Measurements from ENCODE around the gene MBD3L5. TPM values are rescaled to one million over a fixed set of nuclear protein-coding genes. Genes with fewer than 3 reads are reported as not detected.
A peak's percentile ranks its signal among the peaks of the same experiment; 100 is the strongest.
"Not testable (repeated sequence)": the region's sequence is repeated elsewhere in the genome, so short reads cannot be mapped to it uniquely, and the experiment has no call there.

MBD3L5 gene
- total RNA-seq, result not detected
- not detected for polyA plus RNA-seq
- total RNA-seq, result 0 reads per million in 6 experiments

GRCh38 chr19:7030278-7030677 lies at the start of gene MBD3L5:
Gene MBD3L5 (plus strand): TSS chr19:7030578. CDS start chr19:7030612, 34 bp downstream.
- H3K9me3 Mint-ChIP-seq, H3K27me3 Mint-ChIP-seq, H3K4me3 Mint-ChIP-seq, H3K36me3 Mint-ChIP-seq, ATAC-seq, POLR2A ChIA-PET, DNase-seq, H3K27ac Mint-ChIP-seq, H3K4me1 Mint-ChIP-seq: not testable (repeated sequence)

DNA sequence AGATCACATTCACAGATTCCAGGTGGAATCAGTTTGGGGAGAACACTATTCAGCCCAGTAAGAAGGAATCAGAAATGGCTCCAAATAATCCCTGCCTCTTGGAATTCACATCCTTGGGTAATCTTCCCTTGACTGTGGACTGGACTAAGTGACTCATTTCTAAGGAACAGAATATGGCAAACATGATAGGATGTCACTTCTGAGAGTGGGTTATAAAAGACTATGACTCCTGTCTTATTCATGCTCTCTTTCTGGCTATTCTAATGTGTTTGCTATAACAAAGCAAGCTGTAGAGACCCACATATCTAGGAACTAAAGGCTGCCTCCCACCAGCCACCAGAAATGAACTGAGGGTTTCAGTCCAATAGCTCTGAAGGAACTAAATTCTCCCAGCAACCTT lies 46.9 kb upstream of the MBD3L5 start:
- Mint-ChIP-seq H3K36me3 (peaks cover 0 to 28% (median 23%) of the 10 kb centered on the region in 3 donors), H3K4me1 (no peaks in the 10 kb centered on the region), H3K9me3 (peaks cover 15 to 44% (median 28%) of the 10 kb centered on the region in 9 donors), H3K27ac (no peak overlapping the region), H3K27me3 (peaks cover 0 to 3% (median 0%) of the 10 kb centered on the region in 5 donors), H3K4me3 (no peak overlapping the region)
- POLR2A ChIA-PET, result no interaction called here
- DNase-seq, result no peak
- ATAC-seq, result no peak

GRCh38 chr19:6987850-6988249 lies 42.5 kb upstream of the MBD3L5 start:
- Mint-ChIP-seq H3K27me3 (no peaks in the 10 kb centered on the region), H3K9me3 (peaks cover 13 to 38% (median 25%) of the 10 kb centered on the region in 9 donors), H3K4me3 (no peak overlapping the region), H3K4me1 (no peaks in the 10 kb centered on the region), H3K27ac (no peak overlapping the region), H3K36me3 (peaks cover 0 to 28% (median 21%) of the 10 kb centered on the region in 3 donors)
- no peak for ATAC-seq
- no peak for DNase-seq
- POLR2A ChIA-PET, result no interaction called here

- H3K27ac Mint-ChIP-seq, result no peak overlapping the region
- no peak for DNase-seq
- peaks cover 11 to 35% (median 23%) of the 10 kb centered on the region in 9 donors for H3K9me3 Mint-ChIP-seq
- peaks cover 0 to 25% (median 20%) of the 10 kb centered on the region in 3 donors for H3K36me3 Mint-ChIP-seq
- POLR2A ChIA-PET, result no interaction called here
- no peaks in the 10 kb centered on the region for H3K27me3 Mint-ChIP-seq
- H3K4me3 Mint-ChIP-seq, result no peak overlapping the region
- ATAC-seq, result no peak
- no peaks in the 10 kb centered on the region for H3K4me1 Mint-ChIP-seq
Observed at GRCh38 chr19:6988257-6988656, 42.1 kb upstream of the MBD3L5 start.

DNA sequence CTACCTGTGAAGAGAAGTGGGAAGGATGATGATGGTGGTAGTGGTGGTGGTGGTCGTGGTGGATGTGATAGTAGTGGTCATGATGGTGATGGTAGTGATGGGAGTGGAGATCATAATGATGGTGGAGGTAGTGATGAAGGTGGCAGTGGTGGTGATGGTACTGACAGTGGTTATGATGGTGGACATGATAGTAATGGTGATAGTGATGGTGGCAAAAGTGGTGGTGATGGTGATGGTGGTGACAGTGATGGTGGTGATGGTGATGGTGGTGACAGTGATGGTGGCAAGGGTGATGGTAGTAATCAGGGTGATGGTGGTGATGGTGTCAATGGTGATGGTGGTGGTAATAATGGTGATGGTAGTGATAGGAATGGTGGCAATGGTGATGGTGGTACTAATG lies 35.3 kb upstream of the MBD3L5 start:
- H3K27ac Mint-ChIP-seq, result peak overlapping the region in 7 of 10 donors; percentile 15 to 85 (median 52)
- peak overlapping the region in 1 of 10 donors; percentile 44 for H3K4me3 Mint-ChIP-seq
- H3K9me3 Mint-ChIP-seq, result peaks cover 0 to 15% (median 2%) of the 10 kb centered on the region in 9 donors
- no peak for DNase-seq
- peaks cover 4 to 15% (median 9%) of the 10 kb centered on the region in 4 donors for H3K4me1 Mint-ChIP-seq
- no peaks in the 10 kb centered on the region for H3K27me3 Mint-ChIP-seq
- POLR2A ChIA-PET, result no interaction called here
- ATAC-seq, result no peak
- H3K36me3 Mint-ChIP-seq, result no peaks in the 10 kb centered on the region

GRCh38 chr19:6996810-6997209 lies 33.6 kb upstream of the MBD3L5 start:
- Mint-ChIP-seq H3K27ac (no peak overlapping the region), H3K4me3 (peak overlapping the region in 1 of 10 donors; percentile 27), H3K27me3 (no peaks in the 10 kb centered on the region), H3K9me3 (peaks cover 0 to 15% (median 3%) of the 10 kb centered on the region in 9 donors), H3K4me1 (peaks cover 10 to 27% (median 15%) of the 10 kb centered on the region in 4 donors), H3K36me3 (no peaks in the 10 kb centered on the region)
- POLR2A ChIA-PET, result no interaction called here
- ATAC-seq (no peak), DNase-seq (no peak)

- ATAC-seq (no peak), DNase-seq (no peak)
- peaks cover 0 to 15% (median 3%) of the 10 kb centered on the region in 9 donors for H3K9me3 Mint-ChIP-seq
- H3K27ac Mint-ChIP-seq, result no peak overlapping the region
- H3K4me3 Mint-ChIP-seq, result peak overlapping the region in 2 of 10 donors; percentile 4 to 33
- H3K4me1 Mint-ChIP-seq, result peaks cover 10 to 27% (median 15%) of the 10 kb centered on the region in 4 donors
- POLR2A ChIA-PET, result interaction anchor here (0.7 kb wide), 1 partner anchor 27 kb away, joined by 4 read pairs; no protein-coding TSS in a partner anchor
- H3K36me3 Mint-ChIP-seq, result no peaks in the 10 kb centered on the region
- no peaks in the 10 kb centered on the region for H3K27me3 Mint-ChIP-seq
Observed at GRCh38 chr19:6997679-6998445, 32.5 kb upstream of the MBD3L5 start.

- Mint-ChIP-seq H3K9me3 (peaks cover 0 to 9% (median 3%) of the 10 kb centered on the region in 9 donors), H3K4me1 (peaks cover 13 to 29% (median 20%) of the 10 kb centered on the region in 4 donors), H3K27me3 (no peaks in the 10 kb centered on the region), H3K36me3 (no peaks in the 10 kb centered on the region), H3K27ac (no peak overlapping the region), H3K4me3 (no peak overlapping the region)
- no peak for ATAC-seq
- POLR2A ChIA-PET, result no interaction called here
- no peak for DNase-seq
Observed at GRCh38 chr19:6999933-7000332, 30.4 kb upstream of the MBD3L5 start.

DNA sequence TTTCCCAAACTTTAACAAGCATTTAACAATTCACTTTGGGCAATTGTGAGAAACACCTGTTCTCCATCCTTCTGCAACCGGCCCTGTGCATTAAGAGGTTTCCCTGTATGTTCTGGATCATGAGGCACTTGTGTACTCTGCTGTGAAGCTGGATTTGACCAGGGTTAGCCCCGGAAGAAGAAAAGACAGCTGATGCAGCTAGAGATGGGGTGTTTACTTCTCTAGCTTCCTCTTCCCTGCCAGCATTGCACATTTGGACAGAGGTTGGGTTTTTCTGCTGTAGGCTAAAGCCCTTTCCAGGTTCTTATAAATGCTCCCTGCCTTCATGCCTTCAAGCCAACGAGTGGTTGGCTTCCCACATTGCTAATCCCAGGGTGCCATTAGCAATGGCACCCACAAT lies 30.0 kb upstream of the MBD3L5 start:
- H3K4me3 Mint-ChIP-seq, result no peak overlapping the region
- H3K4me1 Mint-ChIP-seq, result peaks cover 9 to 25% (median 20%) of the 10 kb centered on the region in 4 donors
- DNase-seq (no peak), ATAC-seq (no peak)
- no peaks in the 10 kb centered on the region for H3K36me3 Mint-ChIP-seq
- H3K27ac Mint-ChIP-seq, result no peak overlapping the region
- POLR2A ChIA-PET, result interaction anchor here (0.6 kb wide), 1 partner anchor 111 kb away, joined by 5 read pairs; no protein-coding TSS in a partner anchor
- peaks cover 0 to 5% (median 2%) of the 10 kb centered on the region in 9 donors for H3K9me3 Mint-ChIP-seq
- H3K27me3 Mint-ChIP-seq, result no peaks in the 10 kb centered on the region

- POLR2A ChIA-PET, result interaction anchor here (0.6 kb wide), 1 partner anchor 112 kb away, joined by 5 read pairs; no protein-coding TSS in a partner anchor
- Mint-ChIP-seq H3K4me1 (peaks cover 7 to 25% (median 19%) of the 10 kb centered on the region in 4 donors), H3K9me3 (peaks cover 0 to 4% (median 0%) of the 10 kb centered on the region in 9 donors), H3K4me3 (no peak overlapping the region), H3K27me3 (no peaks in the 10 kb centered on the region), H3K27ac (peak overlapping the region in 2 of 10 donors; percentile 3 to 6), H3K36me3 (no peaks in the 10 kb centered on the region)
- DNase-seq (no peak), ATAC-seq (no peak)
Observed at GRCh38 chr19:7000816-7001215, 29.6 kb upstream of the MBD3L5 start.

- Mint-ChIP-seq H3K27ac (peak overlapping the region in 4 of 10 donors; percentile 14 to 87 (median 67)), H3K9me3 (peaks cover 0 to 2% (median 0%) of the 10 kb centered on the region in 9 donors), H3K4me1 (peaks cover 15 to 44% (median 38%) of the 10 kb centered on the region in 4 donors), H3K36me3 (no peaks in the 10 kb centered on the region), H3K27me3 (no peaks in the 10 kb centered on the region), H3K4me3 (peak overlapping the region in 3 of 10 donors; percentile 1 to 34 (median 12))
- POLR2A ChIA-PET, result interaction anchor here (0.6 to 0.8 kb wide), 2 partner anchors 140 to 141 kb away, joined by 4 to 9 read pairs; no protein-coding TSS in a partner anchor
- peak; percentile 57 to 71 for ATAC-seq
- DNase-seq, result peak in 4 of 10 donors; percentile 31 to 65 (median 46)
Observed at GRCh38 chr19:7004313-7004931, 26.0 kb upstream of the MBD3L5 start.

GRCh38 chr19:7006135-7006704 lies 24.2 kb upstream of the MBD3L5 start:
- H3K27me3 Mint-ChIP-seq, result no peaks in the 10 kb centered on the region
- H3K36me3 Mint-ChIP-seq, result no peaks in the 10 kb centered on the region
- POLR2A ChIA-PET, result no interaction called here
- H3K9me3 Mint-ChIP-seq, result no peaks in the 10 kb centered on the region
- no peak for ATAC-seq
- no peak overlapping the region for H3K4me3 Mint-ChIP-seq
- H3K27ac Mint-ChIP-seq, result peak overlapping the region in 3 of 10 donors; percentile 43 to 53 (median 49)
- DNase-seq, result no peak
- H3K4me1 Mint-ChIP-seq, result peaks cover 14 to 47% (median 42%) of the 10 kb centered on the region in 4 donors
